ENCODE data around the gene TMEM114.
"Not testable (repeated sequence)": the region's sequence is repeated elsewhere in the genome, so short reads cannot be mapped to it uniquely, and the experiment has no call there.

Gene TMEM114

GRCh38 chr16:8572919-8573724 lies 17.2 kb downstream of the TMEM114 start:
- peak; percentile 38 for DNase-seq (ENCODE audit: low spot score)

GRCh38 chr16:8572063-8572918 lies 18.0 kb downstream of the TMEM114 start:
- no peak for DNase-seq (ENCODE audit: low spot score)

- no peak for DNase-seq (ENCODE audit: low spot score)
These were observed 19.2 kb downstream of the TMEM114 start for GRCh38 chr16:8571061-8571596.

- not testable (repeated sequence) for DNase-seq (ENCODE audit: low spot score)
These were observed 19.9 kb downstream of the TMEM114 start for GRCh38 chr16:8570393-8570792.

- no peak for DNase-seq (ENCODE audit: low spot score)
These were observed 20.5 kb downstream of the TMEM114 start for GRCh38 chr16:8569650-8570346.

GRCh38 chr16:8568231-8568617 lies 22.1 kb downstream of the TMEM114 start:
- no peak for DNase-seq (ENCODE audit: low spot score)

- peak; percentile 79 for DNase-seq (ENCODE audit: low spot score)
These were observed 22.7 kb downstream of the TMEM114 start for GRCh38 chr16:8567355-8568230.

GRCh38 chr16:8565498-8565897 lies 24.8 kb downstream of the TMEM114 start:
- peak; percentile 54 for DNase-seq (ENCODE audit: low spot score)

GRCh38 chr16:8564934-8565345 lies 25.4 kb downstream of the TMEM114 start:
- DNase-seq (ENCODE audit: low spot score), result no peak

- not testable (repeated sequence) for DNase-seq (ENCODE audit: low spot score)
These were observed 26.3 kb downstream of the TMEM114 start for GRCh38 chr16:8563944-8564540.

GRCh38 chr16:8561496-8561895 lies 28.8 kb downstream of the TMEM114 start:
- DNase-seq (ENCODE audit: low spot score), result no peak

- no peak for DNase-seq (ENCODE audit: low spot score)
These were observed 34.9 kb downstream of the TMEM114 start for GRCh38 chr16:8555400-8555799.

- no peak for DNase-seq (ENCODE audit: low spot score)
These were observed 35.4 kb downstream of the TMEM114 start for GRCh38 chr16:8554881-8555280.

- no peak for DNase-seq (ENCODE audit: low spot score)
These were observed 36.3 kb downstream of the TMEM114 start for GRCh38 chr16:8554022-8554421.

- peak; percentile 23 for DNase-seq (ENCODE audit: low spot score)
These were observed 37.7 kb downstream of the TMEM114 start for GRCh38 chr16:8552487-8553221.

GRCh38 chr16:8551388-8552332 lies 38.7 kb downstream of the TMEM114 start:
- DNase-seq (ENCODE audit: low spot score), result no peak

- DNase-seq (ENCODE audit: low spot score), result no peak
These were observed 39.5 kb downstream of the TMEM114 start for GRCh38 chr16:8550728-8551387.

GRCh38 chr16:8549843-8550412 lies 40.4 kb downstream of the TMEM114 start:
- no peak for DNase-seq (ENCODE audit: low spot score)

All from iPS-NIHi11 (cell line).